Measurements from ENCODE around the gene CLP1.
"Not testable (repeated sequence)": the region's sequence is repeated elsewhere in the genome, so short reads cannot be mapped to it uniquely, and the experiment has no call there.

CLP1 gene

GRCh38 chr11:57641011-57641807 is 16.4 kb upstream of the CLP1 start:
- DNase-seq, result peak; percentile 50 to 61

- no peak for DNase-seq
These were observed 13.8 kb upstream of the CLP1 start for GRCh38 chr11:57643802-57644201.

GRCh38 chr11:57644748-57645688 is 12.5 kb upstream of the CLP1 start:
- DNase-seq, result peak; percentile 53 to 90

GRCh38 chr11:57645689-57646085 is 11.9 kb upstream of the CLP1 start:
- DNase-seq, result no peak

- no peak for DNase-seq
These were observed 11.3 kb upstream of the CLP1 start for GRCh38 chr11:57646194-57646798.

- peak in 1 of 2 experiments; percentile 36 for DNase-seq
These were observed 10.7 kb upstream of the CLP1 start for GRCh38 chr11:57646799-57647303.

- peak in 1 of 2 experiments; percentile 26 for DNase-seq
These were observed 10.2 kb upstream of the CLP1 start for GRCh38 chr11:57647372-57647771.

- no peak for DNase-seq
These were observed 9.4 kb upstream of the CLP1 start for GRCh38 chr11:57647960-57648800.

- DNase-seq, result peak in 1 of 2 experiments; percentile 29
These were observed 8.5 kb upstream of the CLP1 start for GRCh38 chr11:57648801-57649735.

GRCh38 chr11:57649826-57650738 is 7.5 kb upstream of the CLP1 start, which contains the start of gene YPEL4:
TSS of gene YPEL4 (minus strand) at chr11:57649912. CDS start at chr11:57647107, 2,805 bp downstream.
- no peak for DNase-seq

GRCh38 chr11:57650739-57651090 is 6.8 kb upstream of the CLP1 start:
- DNase-seq, result no peak

GRCh38 chr11:57651408-57651807 is 6.2 kb upstream of the CLP1 start:
- DNase-seq, result no peak

GRCh38 chr11:57652230-57652629 is 5.3 kb upstream of the CLP1 start:
- not testable (repeated sequence) for DNase-seq

- no peak for DNase-seq
These were observed 4.9 kb upstream of the CLP1 start for GRCh38 chr11:57652662-57653061.

GRCh38 chr11:57653163-57653562 is 4.4 kb upstream of the CLP1 start:
- no peak for DNase-seq

GRCh38 chr11:57656885-57657193 is 723 bp upstream of the CLP1 start:
- no peak for DNase-seq

- no peak for DNase-seq
These were observed 430 bp downstream of the CLP1 start for GRCh38 chr11:57658023-57658361.

- no peak for DNase-seq
These were observed 2.1 kb downstream of the CLP1 start for GRCh38 chr11:57659669-57660068.

- no peak for DNase-seq
These were observed 5.3 kb downstream of the CLP1 start for GRCh38 chr11:57662893-57663292.

GRCh38 chr11:57663975-57664374 is 6.4 kb downstream of the CLP1 start:
- DNase-seq, result no peak
